Uterus (tissue), 4 donors: ENCODE data around the gene FAM3B. TPM values are rescaled to one million over a fixed set of nuclear protein-coding genes. Genes with fewer than 3 reads are reported as not detected.

ENCODE experiments used
- DNase-seq, 2 donors: peaks; one replicate each; pipeline ENCODE4 v3.0.0-alpha.2; 2019 to 2020
- H3K27ac ChIP-seq, 2 donors: fragments of 200-600 bp; sonication (generic); 1 replicate in 1 of 2; 2 replicates in 1 of 2; pipeline ENCODE4 v1.5.1; 2016 to 2018
- H3K27me3 ChIP-seq, 2 donors: fragments of 200-600 bp; sonication (generic); one replicate each; pipeline ENCODE4 v1.5.1; 2018 to 2019; ENCODE audit warnings: control low read depth in 1 of 2
- H3K36me3 ChIP-seq, 2 donors: fragments of 200-600 bp; sonication (generic); one replicate each; pipeline ENCODE4 v1.5.1; 2019; ENCODE audit warnings: control low read depth in 1 of 2
- H3K4me1 ChIP-seq, 2 donors: fragments of 200-600 bp; sonication (generic); one replicate each; pipeline ENCODE4 v1.5.1; 2018 to 2019; ENCODE audit warnings: control low read depth in 1 of 2
- H3K4me3 ChIP-seq, 2 donors: fragments of 200-600 bp; sonication (generic); 1 replicate in 1 of 2; 2 replicates in 1 of 2; pipeline ENCODE4 v1.5.1; 2018 to 2019; ENCODE audit warnings: mild to moderate bottlenecking in 1 of 2
- H3K9me3 ChIP-seq, 2 donors: fragments of 200-600 bp; sonication (generic); one replicate each; pipeline ENCODE4 v1.5.1; 2019; ENCODE audit warnings: control low read depth in 1 of 2
- CTCF ChIP-seq, 4 experiments: fragments of 200-600 bp in 2 of 4; fragments of 450-650 bp in 2 of 4; sonication (generic) in 2 of 4; IDR thresholded peaks; one replicate each; pipeline ENCODE4 v1.5.1; 2016 to 2019; ENCODE audit warnings: antibody characterized with exemption in 4 of 4, mild to moderate bottlenecking in 2 of 4, moderate library complexity in 1 of 4
- POLR2A ChIP-seq, 2 donors: fragments of 450-650 bp; IDR thresholded peaks; one replicate each; pipeline ENCODE4 v1.6.1; 2016; ENCODE audit warnings: antibody characterized with exemption in 2 of 2, mild to moderate bottlenecking in 1 of 2, moderate library complexity in 1 of 2
- intact Hi-C: fragments of 100-400 bp; cut with DNase I; formaldehyde crosslinking; loops from one replicate; pipeline ENCODE4 v1.15.1; 2023; ENCODE audit warnings: low total_unique reads
- total RNA-seq, 4 donors: library from RNA; depleted of rRNA in 3 of 4; stranded (reverse); fragments of >200 nt in 3 of 4; gene quantifications; one replicate each; pipeline versions ENCODE4 v1.1.0 to v1.2.4, GENCODE V29; 2014 to 2023
- donor health status: DM: yes; HTN: yes; CAD: no.

Gene FAM3B, protein sequence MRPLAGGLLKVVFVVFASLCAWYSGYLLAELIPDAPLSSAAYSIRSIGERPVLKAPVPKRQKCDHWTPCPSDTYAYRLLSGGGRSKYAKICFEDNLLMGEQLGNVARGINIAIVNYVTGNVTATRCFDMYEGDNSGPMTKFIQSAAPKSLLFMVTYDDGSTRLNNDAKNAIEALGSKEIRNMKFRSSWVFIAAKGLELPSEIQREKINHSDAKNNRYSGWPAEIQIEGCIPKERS
- 1 to 10 TPM in 1 of 4 donors, not detected in 3; 5.1 TPM for total RNA-seq

GRCh38 chr21:41316200-41317062 is at the start of gene FAM3B:
FAM3B (plus strand) TSS chr21:41316801; CDS start chr21:41316880, 79 bp downstream.
- Histone ChIP-seq H3K27ac (no peak within 1 kb of the TSS), H3K27me3 (peaks cover 0 to 9% of the 10 kb centered on the region in 2 donors), H3K4me3 (no peak within 1 kb of the TSS), H3K4me1 (peaks cover 0 to 8% of the 10 kb centered on the region in 2 donors), H3K36me3 (no peaks in the 10 kb centered on the region), H3K9me3 (no peaks in the 10 kb centered on the region)
- TF ChIP-seq CTCF (IDR thresholded peaks at IDR 0.05) = no peak
- TF ChIP-seq POLR2A (IDR thresholded peaks at IDR 0.05) = no peak
- DNase-seq = no peak
- intact Hi-C loops = no loop called here

DNA sequence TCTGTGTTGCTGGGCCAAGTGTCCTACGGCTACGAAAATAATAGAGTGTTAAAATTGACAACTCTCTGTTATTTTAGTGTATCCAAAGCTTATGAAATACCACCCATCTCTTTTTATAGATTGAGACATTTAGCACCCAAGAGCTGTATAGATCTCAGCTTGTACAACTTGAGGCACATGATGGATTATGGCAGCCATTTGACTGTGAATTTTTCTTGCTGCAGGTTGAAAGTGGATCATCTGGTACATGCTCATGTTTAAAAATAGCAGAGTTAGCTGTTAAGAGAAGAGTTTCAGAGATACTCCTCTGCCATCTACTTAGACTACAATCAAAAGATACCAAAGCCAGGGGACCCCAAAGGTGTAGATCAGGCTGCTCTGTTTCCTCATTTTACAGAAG is 49.3 kb upstream of the FAM3B start:
- intact Hi-C loops = no loop called here
- Histone ChIP-seq H3K4me3 (no peak overlapping the region), H3K27me3 (no peaks in the 10 kb centered on the region), H3K27ac (no peak overlapping the region), H3K9me3 (peaks cover 0 to 7% of the 10 kb centered on the region in 2 donors), H3K4me1 (no peaks in the 10 kb centered on the region), H3K36me3 (no peaks in the 10 kb centered on the region)
- no peak for TF ChIP-seq CTCF (IDR thresholded peaks at IDR 0.05)
- no peak for TF ChIP-seq POLR2A (IDR thresholded peaks at IDR 0.05)
- DNase-seq = no peak

DNA sequence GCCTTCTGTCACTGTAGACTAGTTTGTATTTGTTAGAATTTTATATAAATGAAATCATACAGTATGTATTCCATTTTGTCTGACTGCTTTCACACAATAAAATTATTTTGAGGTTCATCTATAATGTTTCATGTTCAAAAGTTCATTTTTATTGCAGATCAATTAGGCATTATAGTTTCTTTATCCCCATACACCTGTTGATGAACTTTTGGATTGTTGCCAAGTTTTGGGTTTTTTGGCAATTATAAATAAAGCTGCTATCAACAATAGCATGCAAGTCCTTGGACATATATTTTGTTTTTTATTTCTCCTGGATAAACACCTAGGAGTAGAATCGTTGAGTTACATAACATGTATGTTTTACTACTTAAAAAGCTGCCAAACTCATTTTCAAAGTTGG is 47.1 kb upstream of the FAM3B start:
- no peak overlapping the region for H3K27ac ChIP-seq
- TF ChIP-seq CTCF (IDR thresholded peaks at IDR 0.05) (no peak), POLR2A (IDR thresholded peaks at IDR 0.05) (no peak)
- intact Hi-C loops = no loop called here
- no peak overlapping the region for H3K4me3 ChIP-seq
- no peak for DNase-seq
- H3K36me3 ChIP-seq = no peaks in the 10 kb centered on the region
- H3K27me3 ChIP-seq = no peaks in the 10 kb centered on the region
- H3K4me1 ChIP-seq = no peaks in the 10 kb centered on the region
- H3K9me3 ChIP-seq = no peaks in the 10 kb centered on the region

DNA sequence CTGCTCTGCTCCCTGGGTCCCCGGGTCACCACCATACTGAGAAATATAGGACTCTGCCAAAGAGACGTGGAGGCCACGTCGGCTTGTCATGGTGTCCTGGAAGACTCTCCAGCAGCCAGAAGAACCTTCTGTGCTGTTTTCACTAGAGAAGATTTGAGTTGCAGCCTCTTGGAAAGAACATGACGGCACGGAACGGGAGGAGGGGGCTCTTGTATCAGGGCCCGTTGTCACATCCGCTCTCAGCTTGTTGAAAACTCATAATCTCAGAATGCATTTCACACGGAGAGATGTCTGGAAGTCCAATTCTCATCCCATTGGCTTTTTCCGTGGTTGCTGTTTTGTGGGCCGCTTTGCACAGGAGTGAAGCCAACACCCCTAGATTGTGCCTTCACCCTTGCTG is 39.4 kb upstream of the FAM3B start:
- TF ChIP-seq POLR2A (IDR thresholded peaks at IDR 0.05) (no peak), CTCF (IDR thresholded peaks at IDR 0.05) (no peak)
- Histone ChIP-seq H3K4me3 (no peak overlapping the region), H3K9me3 (no peaks in the 10 kb centered on the region), H3K27ac (no peak overlapping the region), H3K4me1 (no peaks in the 10 kb centered on the region), H3K27me3 (no peaks in the 10 kb centered on the region), H3K36me3 (no peaks in the 10 kb centered on the region)
- intact Hi-C loops = no loop called here
- no peak for DNase-seq

DNA sequence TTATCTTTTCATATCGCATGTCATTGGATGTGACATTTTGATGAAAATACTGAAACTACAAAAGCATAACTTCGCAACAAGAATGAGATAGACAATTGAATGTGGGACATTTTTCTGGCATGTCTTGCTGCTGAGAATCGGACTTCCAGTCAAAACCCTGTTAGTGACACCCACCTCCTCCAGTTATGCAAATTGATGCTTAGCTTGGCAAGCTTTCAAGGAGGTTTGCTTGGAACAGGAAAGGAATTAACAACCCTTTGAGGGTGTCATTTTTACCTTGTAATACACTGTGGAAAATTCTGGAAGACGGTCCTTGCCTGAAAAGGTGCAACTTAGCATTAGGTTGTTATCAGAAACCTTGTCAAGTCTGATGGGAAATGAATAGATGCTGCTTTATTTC is 38.8 kb upstream of the FAM3B start:
- Histone ChIP-seq H3K36me3 (no peaks in the 10 kb centered on the region), H3K27ac (no peak overlapping the region), H3K4me1 (no peaks in the 10 kb centered on the region), H3K4me3 (no peak overlapping the region), H3K9me3 (no peaks in the 10 kb centered on the region), H3K27me3 (no peaks in the 10 kb centered on the region)
- TF ChIP-seq CTCF (IDR thresholded peaks at IDR 0.05) = no peak
- TF ChIP-seq POLR2A (IDR thresholded peaks at IDR 0.05) = no peak
- intact Hi-C loops = no loop called here
- no peak for DNase-seq
